HG03432 (cell line): Measurements from ENCODE around the gene RGMA.

ENCODE experiments used
- ATAC-seq: cut with Tn5 transposase; IDR thresholded peaks from one replicate; pipeline ENCODE4 v1.9.1; 2021; ENCODE audit warnings: mild to moderate bottlenecking, moderate library complexity; ENCODE audit not compliant: unreplicated experiment

RGMA gene

GRCh38 chr15:93088981-93089726 lies at the start of gene RGMA:
RGMA (minus strand) TSS chr15:93089211; CDS start chr15:93088932, 279 bp downstream.
- peak; percentile 28 for ATAC-seq

GRCh38 chr15:93136606-93137005 lies 47.6 kb upstream of the RGMA start:
- ATAC-seq, result no peak

GRCh38 chr15:93135997-93136397 lies 47.0 kb upstream of the RGMA start:
- no peak for ATAC-seq

- ATAC-seq, result no peak
These were observed 46.4 kb upstream of the RGMA start for GRCh38 chr15:93135459-93135858.

- no peak for ATAC-seq
These were observed 42.6 kb upstream of the RGMA start for GRCh38 chr15:93131485-93132095.

- ATAC-seq, result no peak
These were observed 40.9 kb upstream of the RGMA start for GRCh38 chr15:93129702-93130488.

GRCh38 chr15:93127286-93127685 lies 38.3 kb upstream of the RGMA start:
- no peak for ATAC-seq

GRCh38 chr15:93126599-93126998 lies 37.6 kb upstream of the RGMA start:
- no peak for ATAC-seq

GRCh38 chr15:93126148-93126547 lies 37.1 kb upstream of the RGMA start:
- ATAC-seq, result no peak

GRCh38 chr15:93124126-93124525 lies 35.1 kb upstream of the RGMA start:
- no peak for ATAC-seq

GRCh38 chr15:93121973-93122910 lies 33.2 kb upstream of the RGMA start:
- ATAC-seq, result no peak

GRCh38 chr15:93121107-93121506 lies 32.1 kb upstream of the RGMA start:
- no peak for ATAC-seq

GRCh38 chr15:93118904-93119303 lies 29.9 kb upstream of the RGMA start:
- ATAC-seq, result no peak

- no peak for ATAC-seq
These were observed 22.4 kb upstream of the RGMA start for GRCh38 chr15:93111451-93111850.

GRCh38 chr15:93110502-93111040 lies 21.6 kb upstream of the RGMA start:
- no peak for ATAC-seq

- no peak for ATAC-seq
These were observed 20.5 kb upstream of the RGMA start for GRCh38 chr15:93109336-93110102.

- ATAC-seq, result no peak
These were observed 18.6 kb upstream of the RGMA start for GRCh38 chr15:93107646-93108045.

- ATAC-seq, result no peak
These were observed 16.5 kb upstream of the RGMA start for GRCh38 chr15:93105485-93105884.

- no peak for ATAC-seq
These were observed 14.8 kb upstream of the RGMA start for GRCh38 chr15:93103823-93104222.

- no peak for ATAC-seq
These were observed 13.2 kb upstream of the RGMA start for GRCh38 chr15:93102211-93102610.
